Putamen (tissue), 1 donor: ENCODE data around the gene EPAS1.

Source experiments
- DNase-seq: peaks from one replicate; pipeline ENCODE4 v3.0.0-alpha.2; 2016; ENCODE audit warnings: low spot score

EPAS1 gene

GRCh38 chr2:46364797-46365457, 67.7 kb downstream of the EPAS1 start:
- peak; percentile 33 for DNase-seq

- no peak for DNase-seq
Observed at GRCh38 chr2:46365913-46366667, 68.9 kb downstream of the EPAS1 start.

- DNase-seq, result no peak
Observed at GRCh38 chr2:46366668-46367052, 69.5 kb downstream of the EPAS1 start.

GRCh38 chr2:46367286-46367685, 70.1 kb downstream of the EPAS1 start:
- peak; percentile 24 for DNase-seq

GRCh38 chr2:46368401-46368800, 71.2 kb downstream of the EPAS1 start:
- DNase-seq, result no peak

- no peak for DNase-seq
Observed at GRCh38 chr2:46369783-46370182, 72.6 kb downstream of the EPAS1 start.

GRCh38 chr2:46371854-46372253, 74.6 kb downstream of the EPAS1 start:
- DNase-seq, result no peak

GRCh38 chr2:46372475-46372874, 75.3 kb downstream of the EPAS1 start:
- no peak for DNase-seq

GRCh38 chr2:46373238-46373637, 76.0 kb downstream of the EPAS1 start:
- DNase-seq, result no peak

GRCh38 chr2:46375566-46376125, 78.4 kb downstream of the EPAS1 start:
- no peak for DNase-seq

- DNase-seq, result no peak
Observed at GRCh38 chr2:46376586-46376985, 79.4 kb downstream of the EPAS1 start.

GRCh38 chr2:46377101-46377581, 79.9 kb downstream of the EPAS1 start:
- DNase-seq, result no peak

GRCh38 chr2:46377666-46378560, 80.7 kb downstream of the EPAS1 start:
- no peak for DNase-seq

GRCh38 chr2:46378616-46379015, 81.4 kb downstream of the EPAS1 start:
- DNase-seq, result no peak

- DNase-seq, result peak; percentile 47
Observed at GRCh38 chr2:46379213-46380037, 82.2 kb downstream of the EPAS1 start.

GRCh38 chr2:46380038-46380940, 83.1 kb downstream of the EPAS1 start:
- no peak for DNase-seq

- DNase-seq, result no peak
Observed at GRCh38 chr2:46381263-46381849, 84.1 kb downstream of the EPAS1 start.

- no peak for DNase-seq
Observed at GRCh38 chr2:46381871-46382270, 84.7 kb downstream of the EPAS1 start.

GRCh38 chr2:46382331-46383112, 85.3 kb downstream of the EPAS1 start:
- DNase-seq, result no peak
